HepG2 (cell line): Measurements from ENCODE around the gene IL2RA. TPM values are rescaled to one million over a fixed set of nuclear protein-coding genes. Genes with fewer than 3 reads are reported as not detected.

Experiments
- ATF7-NPFF ChIP-seq: sonication (generic); formaldehyde crosslinking; IDR thresholded peaks from 2 replicates; pipeline ENCODE4 v1.8.1; 2023; ENCODE audit warnings: mild to moderate bottlenecking, low read depth, missing genetic modification reagents, moderate library complexity
- BRCA1 ChIP-seq: sonication (generic); formaldehyde crosslinking; IDR thresholded peaks from 2 replicates; pipeline ENCODE4 v1.4.0; 2020; ENCODE audit warnings: missing genetic modification reagents
- CCAR2 ChIP-seq: fragments of 200-400 bp; formaldehyde crosslinking; optimal IDR thresholded peaks from 2 replicates; pipeline ENCODE3; 2018; ENCODE audit warnings: low read depth, mild to moderate bottlenecking, low read length, moderate library complexity
- HDAC2 ChIP-seq: sonication (generic); formaldehyde crosslinking; IDR thresholded peaks from 2 replicates; pipeline ENCODE4 v1.4.0; 2020; ENCODE audit warnings: missing genetic modification reagents
- HMG20A ChIP-seq: IDR thresholded peaks from 2 replicates; pipeline ENCODE4 v1.6.1; 2016; ENCODE audit warnings: borderline replicate concordance
- HOXA3 ChIP-seq: sonication (generic); formaldehyde crosslinking; IDR thresholded peaks from 2 replicates; pipeline ENCODE4 v1.5.0; 2020; ENCODE audit warnings: missing genetic modification reagents
- NFATC3 ChIP-seq: sonication (generic); formaldehyde crosslinking; IDR thresholded peaks from 2 replicates; pipeline ENCODE4 v1.5.1; 2020; ENCODE audit warnings: mild to moderate bottlenecking, missing genetic modification reagents
- PAWR ChIP-seq: sonication (generic); formaldehyde crosslinking; IDR thresholded peaks from 2 replicates; pipeline ENCODE4 v1.4.0; 2020; ENCODE audit warnings: missing genetic modification reagents, mild to moderate bottlenecking, borderline replicate concordance
- PCBP2 ChIP-seq: fragments of 200-400 bp; formaldehyde crosslinking; optimal IDR thresholded peaks from 2 replicates; pipeline ENCODE3; 2018; ENCODE audit warnings: low read length, low read depth; ENCODE audit not compliant: poor library complexity, severe bottlenecking
- RBFOX2 ChIP-seq: fragments of 200-400 bp; formaldehyde crosslinking; IDR thresholded peaks from 2 replicates; pipeline ENCODE4 v1.6.1; 2017; ENCODE audit warnings: low read depth, mild to moderate bottlenecking, low read length
- RORA ChIP-seq: sonication (generic); formaldehyde crosslinking; IDR thresholded peaks from 2 replicates; pipeline ENCODE4 v1.5.0; 2020; ENCODE audit warnings: mild to moderate bottlenecking, missing genetic modification reagents, moderate library complexity
- TMF1 ChIP-seq: sonication (generic); formaldehyde crosslinking; IDR thresholded peaks from 2 replicates; pipeline ENCODE4 v1.8.1; 2022; ENCODE audit warnings: low read depth, missing genetic modification reagents
- ZBTB20 ChIP-seq: sonication (generic); formaldehyde crosslinking; IDR thresholded peaks from 2 replicates; pipeline ENCODE4 v1.8.1; 2023; ENCODE audit warnings: missing genetic modification reagents, low read depth, mild to moderate bottlenecking, borderline replicate concordance
- ZFX ChIP-seq: sonication (generic); formaldehyde crosslinking; IDR thresholded peaks from 2 replicates; pipeline ENCODE4 v1.4.0; 2020; ENCODE audit warnings: mild to moderate bottlenecking, low read depth, missing genetic modification reagents, moderate library complexity
- ZNF629 ChIP-seq: sonication (generic); formaldehyde crosslinking; conservative IDR thresholded peaks from 2 replicates; pipeline ENCODE4 v1.5.0; 2020; ENCODE audit warnings: missing genetic modification reagents
- ZNF850 ChIP-seq: sonication (generic); formaldehyde crosslinking; conservative IDR thresholded peaks from 2 replicates; pipeline ENCODE4 v1.9.0; 2021; ENCODE audit warnings: mild to moderate bottlenecking, missing genetic modification reagents
- ZSCAN22 ChIP-seq: sonication (generic); formaldehyde crosslinking; IDR thresholded peaks from 2 replicates; pipeline ENCODE4 v1.4.0; 2020; ENCODE audit warnings: mild to moderate bottlenecking, missing genetic modification reagents
- ZSCAN9 ChIP-seq: IDR thresholded peaks from 2 replicates; pipeline ENCODE4 v1.6.1; 2016; ENCODE audit warnings: borderline replicate concordance
- polyA plus RNA-seq, 8 experiments: library from polyadenylated mRNA; depleted of rRNA in 3 of 8; stranded (reverse) in 7 of 8; unstranded in 1 of 8; fragments of >200 nt; fragmentation: Illumina TruSeq in 4 of 8; extraction: Trizol in 4 of 8; gene quantifications; 2 replicates each; pipeline versions ENCODE4 v1.2.1 to v1.2.3, GENCODE V29; 2011 to 2016; ENCODE audit warnings: low read depth in 4 of 8, missing spikeins in 1 of 8, mixed read lengths in 1 of 8; ENCODE audit not compliant: insufficient read depth in 1 of 8
- total RNA-seq, 5 experiments: library from RNA; depleted of rRNA; stranded (reverse); fragments of >200 nt; fragmentation: Illumina TruSeq; extraction: Trizol; gene quantifications; 2 replicates each; pipeline ENCODE4 v1.2.3, GENCODE V29; 2016; ENCODE audit warnings: low read depth in 1 of 5
- TF ChIP-seq, protein P1 (sequence below): sonication (generic); formaldehyde crosslinking; IDR thresholded peaks from 2 replicates; pipeline ENCODE4; 2020; ENCODE audit warnings: missing genetic modification reagents, mild to moderate bottlenecking, borderline replicate concordance
- TF ChIP-seq, protein P2 (sequence below): IDR thresholded peaks from 2 replicates; pipeline ENCODE4 v1.6.1; 2016; ENCODE audit warnings: missing genetic modification reagents, missing compliant biosample characterization
- TF ChIP-seq, protein P3 (sequence below): sonication (generic); formaldehyde crosslinking; IDR thresholded peaks from 2 replicates; pipeline ENCODE4 v1.5.0; 2020; ENCODE audit warnings: mild to moderate bottlenecking, missing genetic modification reagents, borderline replicate concordance
- TF ChIP-seq, protein P4 (sequence below): sonication (generic); formaldehyde crosslinking; IDR thresholded peaks from 2 replicates; pipeline ENCODE4 v1.4.0; 2020; ENCODE audit warnings: mild to moderate bottlenecking, missing genetic modification reagents

IL2RA gene
- total and polyA plus RNA-seq, 2 of the 13 experiments (the other 11 are each of a cell fraction or from before 2014, with no cell fraction given): not detected

DNA sequence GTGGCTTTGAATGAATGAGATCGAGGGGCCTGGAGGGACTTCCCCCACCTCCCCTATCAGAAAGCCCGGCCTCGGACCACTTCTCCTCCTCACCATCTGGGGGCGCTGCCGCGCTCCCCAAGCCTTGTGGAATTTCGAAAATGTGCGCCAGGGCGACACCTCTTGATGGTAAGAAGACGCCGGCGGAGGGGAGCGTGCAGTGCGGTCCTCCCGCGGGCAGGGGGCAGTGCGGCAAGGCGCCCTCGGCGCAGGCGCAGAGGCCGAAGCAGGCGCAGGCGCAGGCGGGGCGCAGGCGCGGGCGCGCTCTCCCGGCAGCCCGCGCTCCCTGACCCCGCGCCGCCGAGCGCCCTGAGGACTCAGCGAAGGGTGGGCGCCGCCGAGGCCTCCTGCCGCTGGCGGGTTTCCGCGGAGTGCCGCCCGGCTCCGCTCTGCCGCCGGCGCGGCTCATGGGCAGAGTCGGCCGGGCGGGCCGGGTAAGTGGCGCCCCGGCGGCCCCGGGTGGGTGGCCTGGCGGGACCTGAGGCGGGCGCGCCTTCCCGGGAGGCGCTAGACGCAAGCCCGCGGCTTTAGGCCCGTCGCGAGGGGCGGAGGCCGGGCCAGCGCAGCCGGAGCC lies 26.7 kb upstream of the IL2RA start, which contains the start of gene RBM17 (continued):
- TF ChIP-seq, protein P1, sequence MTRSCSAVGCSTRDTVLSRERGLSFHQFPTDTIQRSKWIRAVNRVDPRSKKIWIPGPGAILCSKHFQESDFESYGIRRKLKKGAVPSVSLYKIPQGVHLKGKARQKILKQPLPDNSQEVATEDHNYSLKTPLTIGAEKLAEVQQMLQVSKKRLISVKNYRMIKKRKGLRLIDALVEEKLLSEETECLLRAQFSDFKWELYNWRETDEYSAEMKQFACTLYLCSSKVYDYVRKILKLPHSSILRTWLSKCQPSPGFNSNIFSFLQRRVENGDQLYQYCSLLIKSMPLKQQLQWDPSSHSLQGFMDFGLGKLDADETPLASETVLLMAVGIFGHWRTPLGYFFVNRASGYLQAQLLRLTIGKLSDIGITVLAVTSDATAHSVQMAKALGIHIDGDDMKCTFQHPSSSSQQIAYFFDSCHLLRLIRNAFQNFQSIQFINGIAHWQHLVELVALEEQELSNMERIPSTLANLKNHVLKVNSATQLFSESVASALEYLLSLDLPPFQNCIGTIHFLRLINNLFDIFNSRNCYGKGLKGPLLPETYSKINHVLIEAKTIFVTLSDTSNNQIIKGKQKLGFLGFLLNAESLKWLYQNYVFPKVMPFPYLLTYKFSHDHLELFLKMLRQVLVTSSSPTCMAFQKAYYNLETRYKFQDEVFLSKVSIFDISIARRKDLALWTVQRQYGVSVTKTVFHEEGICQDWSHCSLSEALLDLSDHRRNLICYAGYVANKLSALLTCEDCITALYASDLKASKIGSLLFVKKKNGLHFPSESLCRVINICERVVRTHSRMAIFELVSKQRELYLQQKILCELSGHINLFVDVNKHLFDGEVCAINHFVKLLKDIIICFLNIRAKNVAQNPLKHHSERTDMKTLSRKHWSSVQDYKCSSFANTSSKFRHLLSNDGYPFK (CRISPR knock-in tag): no peak
- TF ChIP-seq ZSCAN22 (CRISPR knock-in tag) (no peak), PAWR (CRISPR knock-in tag) (no peak), HOXA3 (CRISPR knock-in tag) (peak; percentile 73; the same call in 1 of the 2 replicates), RBFOX2 (peak; percentile 78), CCAR2 (peak; percentile 60), HDAC2 (CRISPR knock-in tag) (peak; percentile 83), ATF7-NPFF (CRISPR knock-in tag) (peak; percentile 64), PCBP2 (no peak), HMG20A (no peak), TMF1 (CRISPR knock-in tag) (peak; percentile 42; the same call in 1 of the 2 replicates), ZFX (CRISPR knock-in tag) (peak; percentile 85), ZNF850 (CRISPR knock-in tag) (no peak), ZNF629 (CRISPR knock-in tag) (0 out of 2 replicates have a peak, but pooled peaks have one; percentile 10), RORA (no peak), ZSCAN9 (CRISPR knock-in tag) (peak; percentile 74; the same call in 1 of the 2 replicates), ZBTB20 (no peak), BRCA1 (CRISPR knock-in tag) (peak; percentile 84; the same call in 1 of the 2 replicates), NFATC3 (CRISPR knock-in tag) (no peak)
- TF ChIP-seq, protein P2, sequence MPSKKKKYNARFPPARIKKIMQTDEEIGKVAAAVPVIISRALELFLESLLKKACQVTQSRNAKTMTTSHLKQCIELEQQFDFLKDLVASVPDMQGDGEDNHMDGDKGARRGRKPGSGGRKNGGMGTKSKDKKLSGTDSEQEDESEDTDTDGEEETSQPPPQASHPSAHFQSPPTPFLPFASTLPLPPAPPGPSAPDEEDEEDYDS (CRISPR knock-in tag): 0 out of 2 replicates have a peak, but pooled peaks have one; percentile 31
- TF ChIP-seq, protein P3, sequence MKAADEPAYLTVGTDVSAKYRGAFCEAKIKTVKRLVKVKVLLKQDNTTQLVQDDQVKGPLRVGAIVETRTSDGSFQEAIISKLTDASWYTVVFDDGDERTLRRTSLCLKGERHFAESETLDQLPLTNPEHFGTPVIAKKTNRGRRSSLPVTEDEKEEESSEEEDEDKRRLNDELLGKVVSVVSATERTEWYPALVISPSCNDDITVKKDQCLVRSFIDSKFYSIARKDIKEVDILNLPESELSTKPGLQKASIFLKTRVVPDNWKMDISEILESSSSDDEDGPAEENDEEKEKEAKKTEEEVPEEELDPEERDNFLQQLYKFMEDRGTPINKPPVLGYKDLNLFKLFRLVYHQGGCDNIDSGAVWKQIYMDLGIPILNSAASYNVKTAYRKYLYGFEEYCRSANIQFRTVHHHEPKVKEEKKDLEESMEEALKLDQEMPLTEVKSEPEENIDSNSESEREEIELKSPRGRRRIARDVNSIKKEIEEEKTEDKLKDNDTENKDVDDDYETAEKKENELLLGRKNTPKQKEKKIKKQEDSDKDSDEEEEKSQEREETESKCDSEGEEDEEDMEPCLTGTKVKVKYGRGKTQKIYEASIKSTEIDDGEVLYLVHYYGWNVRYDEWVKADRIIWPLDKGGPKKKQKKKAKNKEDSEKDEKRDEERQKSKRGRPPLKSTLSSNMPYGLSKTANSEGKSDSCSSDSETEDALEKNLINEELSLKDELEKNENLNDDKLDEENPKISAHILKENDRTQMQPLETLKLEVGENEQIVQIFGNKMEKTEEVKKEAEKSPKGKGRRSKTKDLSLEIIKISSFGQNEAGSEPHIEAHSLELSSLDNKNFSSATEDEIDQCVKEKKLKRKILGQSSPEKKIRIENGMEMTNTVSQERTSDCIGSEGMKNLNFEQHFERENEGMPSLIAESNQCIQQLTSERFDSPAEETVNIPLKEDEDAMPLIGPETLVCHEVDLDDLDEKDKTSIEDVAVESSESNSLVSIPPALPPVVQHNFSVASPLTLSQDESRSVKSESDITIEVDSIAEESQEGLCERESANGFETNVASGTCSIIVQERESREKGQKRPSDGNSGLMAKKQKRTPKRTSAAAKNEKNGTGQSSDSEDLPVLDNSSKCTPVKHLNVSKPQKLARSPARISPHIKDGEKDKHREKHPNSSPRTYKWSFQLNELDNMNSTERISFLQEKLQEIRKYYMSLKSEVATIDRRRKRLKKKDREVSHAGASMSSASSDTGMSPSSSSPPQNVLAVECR (CRISPR knock-in tag): peak; percentile 13; the same call in 1 of the 2 replicates
- TF ChIP-seq, protein P4, sequence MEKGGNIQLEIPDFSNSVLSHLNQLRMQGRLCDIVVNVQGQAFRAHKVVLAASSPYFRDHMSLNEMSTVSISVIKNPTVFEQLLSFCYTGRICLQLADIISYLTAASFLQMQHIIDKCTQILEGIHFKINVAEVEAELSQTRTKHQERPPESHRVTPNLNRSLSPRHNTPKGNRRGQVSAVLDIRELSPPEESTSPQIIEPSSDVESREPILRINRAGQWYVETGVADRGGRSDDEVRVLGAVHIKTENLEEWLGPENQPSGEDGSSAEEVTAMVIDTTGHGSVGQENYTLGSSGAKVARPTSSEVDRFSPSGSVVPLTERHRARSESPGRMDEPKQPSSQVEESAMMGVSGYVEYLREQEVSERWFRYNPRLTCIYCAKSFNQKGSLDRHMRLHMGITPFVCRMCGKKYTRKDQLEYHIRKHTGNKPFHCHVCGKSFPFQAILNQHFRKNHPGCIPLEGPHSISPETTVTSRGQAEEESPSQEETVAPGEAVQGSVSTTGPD (CRISPR knock-in tag): no peak
